ENCODE results near the gene DNAJC8.

DNAJC8 gene

DNA sequence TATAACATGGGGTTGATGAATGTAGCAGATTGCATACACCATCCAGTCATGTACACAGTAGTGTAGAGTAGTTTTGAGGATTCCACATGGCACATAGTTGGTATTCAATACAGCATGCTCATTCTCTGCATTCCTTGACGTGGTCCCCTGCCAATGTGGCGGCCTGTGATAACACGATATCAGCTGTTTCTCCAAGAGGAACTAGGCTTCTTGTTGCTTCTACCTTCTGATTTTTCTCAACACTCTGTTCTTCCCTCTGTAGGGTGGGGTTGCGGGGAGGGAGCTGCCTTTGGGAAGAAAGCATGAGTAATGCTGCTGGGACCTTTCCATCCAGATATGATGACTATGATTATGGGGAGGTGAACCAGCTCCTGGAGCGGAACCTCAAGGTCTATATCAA, 45.9 kb upstream of the DNAJC8 start:
- Histone ChIP-seq H3K27ac (no peak overlapping the region), H3K4me3 (ENCODE audit: low read depth, low read length) (no peak overlapping the region), H3K27me3 (replicated peaks) (no peaks in the 10 kb centered on the region), H3K36me3 (replicated peaks) (peaks cover 63% of the 10 kb centered on the region)
- in situ Hi-C loops (cut with HindIII; ENCODE audit: low pct_ligation_motif_present, low sequenced_read_pairs) = no loop called here
- TF ChIP-seq, protein P1, sequence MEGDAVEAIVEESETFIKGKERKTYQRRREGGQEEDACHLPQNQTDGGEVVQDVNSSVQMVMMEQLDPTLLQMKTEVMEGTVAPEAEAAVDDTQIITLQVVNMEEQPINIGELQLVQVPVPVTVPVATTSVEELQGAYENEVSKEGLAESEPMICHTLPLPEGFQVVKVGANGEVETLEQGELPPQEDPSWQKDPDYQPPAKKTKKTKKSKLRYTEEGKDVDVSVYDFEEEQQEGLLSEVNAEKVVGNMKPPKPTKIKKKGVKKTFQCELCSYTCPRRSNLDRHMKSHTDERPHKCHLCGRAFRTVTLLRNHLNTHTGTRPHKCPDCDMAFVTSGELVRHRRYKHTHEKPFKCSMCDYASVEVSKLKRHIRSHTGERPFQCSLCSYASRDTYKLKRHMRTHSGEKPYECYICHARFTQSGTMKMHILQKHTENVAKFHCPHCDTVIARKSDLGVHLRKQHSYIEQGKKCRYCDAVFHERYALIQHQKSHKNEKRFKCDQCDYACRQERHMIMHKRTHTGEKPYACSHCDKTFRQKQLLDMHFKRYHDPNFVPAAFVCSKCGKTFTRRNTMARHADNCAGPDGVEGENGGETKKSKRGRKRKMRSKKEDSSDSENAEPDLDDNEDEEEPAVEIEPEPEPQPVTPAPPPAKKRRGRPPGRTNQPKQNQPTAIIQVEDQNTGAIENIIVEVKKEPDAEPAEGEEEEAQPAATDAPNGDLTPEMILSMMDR (IDR thresholded peaks at IDR 0.05; ENCODE audit: low read depth, low read length, missing control alignments) = no peak
- DNase-seq = no peak

DNA sequence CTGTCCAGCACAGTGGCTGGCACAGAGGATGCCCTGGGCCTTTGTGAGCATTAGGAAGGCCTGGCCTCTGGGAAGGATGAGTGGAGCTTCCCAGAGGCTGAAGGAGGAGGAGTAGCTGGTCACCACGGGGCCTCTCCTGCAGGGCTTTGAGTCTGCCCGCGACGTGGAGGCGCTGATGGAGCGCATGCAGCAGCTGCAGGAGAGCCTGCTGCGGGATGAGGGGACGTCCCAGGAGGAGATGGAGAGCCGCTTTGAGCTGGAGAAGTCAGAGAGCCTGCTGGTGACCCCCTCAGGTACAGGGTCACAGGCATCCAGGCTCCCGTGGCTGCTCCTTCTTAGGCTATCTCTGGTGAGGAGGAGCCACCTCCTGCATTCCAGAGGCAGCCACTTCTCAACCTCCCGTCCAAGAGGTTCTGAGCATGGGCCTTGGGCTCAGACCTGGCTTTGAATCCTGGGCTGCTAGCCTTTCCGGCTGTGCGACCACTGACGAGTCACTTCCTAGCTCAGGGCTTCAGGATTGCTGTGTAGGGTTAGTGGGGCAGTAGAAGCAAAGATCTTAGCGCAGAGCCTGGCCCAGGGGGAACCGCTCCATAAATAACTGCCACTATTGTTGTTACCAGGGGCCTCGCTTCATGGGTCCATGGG, 40.5 kb upstream of the DNAJC8 start:
- Histone ChIP-seq H3K27ac (no peak overlapping the region), H3K36me3 (replicated peaks) (peaks cover 40% of the 10 kb centered on the region)

DNA sequence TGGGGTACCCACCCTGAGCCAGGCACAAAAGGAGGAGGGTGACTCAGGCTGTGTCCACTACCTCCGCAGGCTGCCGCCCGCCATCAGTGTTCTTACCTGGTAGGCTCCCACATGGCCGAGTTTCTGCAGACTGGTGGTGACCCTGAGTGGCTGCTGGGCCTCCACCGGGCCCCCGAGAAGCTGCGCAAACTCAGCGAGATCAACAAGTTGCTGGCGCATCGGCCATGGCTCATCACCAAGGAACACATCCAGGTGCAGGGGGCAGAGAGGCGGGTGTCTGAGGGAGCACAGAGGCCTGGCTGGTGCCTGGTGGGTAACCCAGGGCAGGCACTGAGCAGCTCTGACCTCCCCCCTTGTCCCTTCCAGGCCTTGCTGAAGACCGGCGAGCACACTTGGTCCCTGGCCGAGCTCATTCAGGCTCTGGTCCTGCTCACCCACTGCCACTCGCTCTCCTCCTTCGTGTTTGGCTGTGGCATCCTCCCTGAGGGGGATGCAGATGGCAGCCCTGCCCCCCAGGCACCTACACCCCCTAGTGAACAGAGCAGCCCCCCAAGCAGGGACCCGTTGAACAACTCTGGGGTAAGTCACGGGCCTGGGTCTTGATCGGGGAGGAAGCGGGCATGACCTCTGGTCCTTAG, 39.5 kb upstream of the DNAJC8 start:
- Histone ChIP-seq H3K4me3 (ENCODE audit: low read depth, low read length) (no peak overlapping the region), H3K36me3 (replicated peaks) (peaks cover 40% of the 10 kb centered on the region), H3K27me3 (replicated peaks) (no peaks in the 10 kb centered on the region), H3K27ac (no peak overlapping the region)
- no peak for DNase-seq
- in situ Hi-C loops (cut with HindIII; ENCODE audit: low pct_ligation_motif_present, low sequenced_read_pairs) = no loop called here
- TF ChIP-seq, protein P1 (IDR thresholded peaks at IDR 0.05; ENCODE audit: low read depth, low read length, missing control alignments) = no peak

More for the DNA sequence above, 40.5 kb upstream of the DNAJC8 start:
- TF ChIP-seq, protein P1 (IDR thresholded peaks at IDR 0.05; ENCODE audit: low read depth, low read length, missing control alignments) = no peak
- no peaks in the 10 kb centered on the region for H3K27me3 ChIP-seq (replicated peaks)
- no peak for DNase-seq
- H3K4me3 ChIP-seq (ENCODE audit: low read depth, low read length) = no peak overlapping the region
- in situ Hi-C loops (cut with HindIII; ENCODE audit: low pct_ligation_motif_present, low sequenced_read_pairs) = no loop called here

DNA sequence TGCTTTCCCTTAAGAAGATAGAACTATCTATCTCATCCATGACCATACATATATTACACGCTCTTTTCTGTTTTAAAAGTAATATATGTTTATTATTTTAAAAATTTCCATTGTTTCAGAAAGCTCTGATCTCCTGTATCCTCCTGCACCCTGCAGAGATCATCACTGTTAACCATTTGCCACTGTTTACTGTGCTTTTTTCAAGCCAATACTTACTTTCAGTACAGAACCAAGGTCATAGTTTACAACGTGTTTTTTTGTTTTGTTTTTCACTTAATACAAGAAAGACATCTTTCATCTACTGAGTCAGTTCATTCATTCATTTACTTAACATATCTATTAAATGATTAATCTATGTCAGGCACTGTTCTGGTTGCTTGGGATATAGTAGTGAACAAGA, 36.7 kb upstream of the DNAJC8 start:
- in situ Hi-C loops (cut with HindIII; ENCODE audit: low pct_ligation_motif_present, low sequenced_read_pairs) = no loop called here
- H3K27ac ChIP-seq = no peak overlapping the region
- TF ChIP-seq, protein P1 (IDR thresholded peaks at IDR 0.05; ENCODE audit: low read depth, low read length, missing control alignments) = no peak
- no peaks in the 10 kb centered on the region for H3K27me3 ChIP-seq (replicated peaks)
- DNase-seq = no peak
- H3K4me3 ChIP-seq (ENCODE audit: low read depth, low read length) = no peak overlapping the region
- peaks cover 22% of the 10 kb centered on the region for H3K36me3 ChIP-seq (replicated peaks)

DNA sequence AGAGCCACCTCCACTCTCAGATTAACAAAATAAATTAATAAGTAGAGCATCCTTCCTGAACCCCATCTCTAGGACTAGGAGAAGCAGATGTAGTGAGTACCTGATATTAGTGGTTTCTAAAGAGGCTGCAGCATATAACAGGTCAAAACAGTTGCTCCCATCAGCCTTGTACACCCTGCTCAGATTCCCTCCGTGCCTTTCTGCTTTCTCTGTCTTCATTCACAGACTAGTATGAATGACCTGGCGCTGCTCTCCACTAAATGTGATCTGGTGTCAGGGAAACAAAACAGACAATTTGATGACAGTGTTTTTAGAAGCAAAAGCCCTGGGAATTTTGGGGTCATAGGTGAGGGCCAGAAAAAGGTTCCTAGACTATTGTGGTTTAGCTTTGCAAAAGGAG, 34.8 kb upstream of the DNAJC8 start:
- DNase-seq = no peak
- H3K36me3 ChIP-seq (replicated peaks) = peaks cover 4% of the 10 kb centered on the region
- no peak overlapping the region for H3K27ac ChIP-seq
- TF ChIP-seq, protein P1 (IDR thresholded peaks at IDR 0.05; ENCODE audit: low read depth, low read length, missing control alignments) = no peak
- in situ Hi-C loops (cut with HindIII; ENCODE audit: low pct_ligation_motif_present, low sequenced_read_pairs) = no loop called here
- H3K27me3 ChIP-seq (replicated peaks) = no peaks in the 10 kb centered on the region
- H3K4me3 ChIP-seq (ENCODE audit: low read depth, low read length) = no peak overlapping the region

Measured in brain microvascular endothelial cell (primary cell).